ENCODE results near the gene MUSTN1. TPM values are rescaled to one million over a fixed set of nuclear protein-coding genes. Genes with fewer than 3 reads are reported as not detected.

MUSTN1 gene
- total RNA-seq, 6 donors from 2014 or later: 1.2 to 62.9 (median 6.5) TPM

- WGBS, 2 donors: 70 to 82% methylated on average over 6 to 11 of the region's 11 CpGs
- Histone ChIP-seq H3K36me3 (peaks cover 0 to 16% (median 10%) of the 10 kb centered on the region in 4 donors), H3K9me3 (no peaks in the 10 kb centered on the region), H3K4me3 (no peak overlapping the region), H3K27ac (no peak overlapping the region), H3K27me3 (no peaks in the 10 kb centered on the region), H3K4me1 (no peaks in the 10 kb centered on the region)
- peak in 4 of 6 experiments; percentile 15 to 28 (median 22) for TF ChIP-seq CTCF (IDR thresholded peaks at IDR 0.05)
- no peak for TF ChIP-seq EP300 (IDR thresholded peaks at IDR 0.05)
- no peak for ATAC-seq (ENCODE audit: low FRiP score in 2 of 2)
- no peak for DNase-seq
Observed at GRCh38 chr3:52820736-52821135, 14.1 kb downstream of the MUSTN1 start.

DNA sequence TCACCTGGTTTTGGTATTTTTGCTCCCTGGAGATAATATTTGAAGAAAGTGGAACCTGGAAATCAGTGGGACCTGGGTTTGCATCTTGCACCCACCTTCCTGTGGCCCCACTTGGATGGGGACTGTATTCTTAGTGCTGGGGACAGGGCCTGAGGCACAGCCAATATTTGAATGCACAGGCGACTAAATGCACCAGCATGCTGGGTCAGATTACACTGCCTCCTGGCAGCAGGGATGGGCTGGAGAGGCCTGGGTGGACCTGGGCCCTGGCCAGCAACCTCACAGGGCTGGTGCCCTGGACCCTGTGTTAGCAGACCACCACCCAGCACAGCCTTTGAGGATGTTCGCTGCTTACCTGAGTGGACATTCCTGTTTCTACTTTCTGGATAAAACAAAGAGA is 14.9 kb downstream of the MUSTN1 start:
- Histone ChIP-seq H3K27ac (no peak overlapping the region), H3K9me3 (no peaks in the 10 kb centered on the region), H3K4me1 (no peaks in the 10 kb centered on the region), H3K27me3 (no peaks in the 10 kb centered on the region), H3K4me3 (no peak overlapping the region), H3K36me3 (peaks cover 0 to 16% (median 10%) of the 10 kb centered on the region in 4 donors)
- 83 to 91% methylated on average over 2 of the region's 2 CpGs for WGBS, 2 donors
- TF ChIP-seq EP300 (IDR thresholded peaks at IDR 0.05) (no peak), POLR2A (IDR thresholded peaks at IDR 0.05) (no peak)
- ATAC-seq (ENCODE audit: low FRiP score in 2 of 2): no peak
- no peak for DNase-seq

- H3K9me3 ChIP-seq: no peaks in the 10 kb centered on the region
- no peak overlapping the region for H3K27ac ChIP-seq
- ATAC-seq (ENCODE audit: low FRiP score in 2 of 2): no peak
- no peaks in the 10 kb centered on the region for H3K27me3 ChIP-seq
- 95 to 97% methylated on average over 5 to 7 of the region's 7 CpGs for WGBS, 2 donors
- H3K4me3 ChIP-seq: no peak overlapping the region
- H3K4me1 ChIP-seq: no peaks in the 10 kb centered on the region
- peaks cover 0 to under 1% (median under 1%) of the 10 kb centered on the region in 4 donors for H3K36me3 ChIP-seq
- TF ChIP-seq EP300 (IDR thresholded peaks at IDR 0.05) (no peak), POLR2AphosphoS5 (IDR thresholded peaks at IDR 0.05) (no peak), POLR2A (IDR thresholded peaks at IDR 0.05) (no peak), CTCF (IDR thresholded peaks at IDR 0.05) (no peak)
- DNase-seq: no peak
Observed at GRCh38 chr3:52817860-52818259, 17.0 kb downstream of the MUSTN1 start.

- no peaks in the 10 kb centered on the region for H3K27me3 ChIP-seq
- H3K4me1 ChIP-seq: no peaks in the 10 kb centered on the region
- DNase-seq (no peak), ATAC-seq (ENCODE audit: low FRiP score in 2 of 2) (no peak)
- no peak overlapping the region for H3K4me3 ChIP-seq
- H3K36me3 ChIP-seq: no peaks in the 10 kb centered on the region
- H3K27ac ChIP-seq: no peak overlapping the region
- WGBS, 2 donors: 91 to 94% methylated on average over 10 of the region's 10 CpGs
- H3K9me3 ChIP-seq: no peaks in the 10 kb centered on the region
- TF ChIP-seq EP300 (IDR thresholded peaks at IDR 0.05) (no peak), POLR2A (IDR thresholded peaks at IDR 0.05) (no peak), POLR2AphosphoS5 (IDR thresholded peaks at IDR 0.05) (no peak), CTCF (IDR thresholded peaks at IDR 0.05) (no peak)
Observed at GRCh38 chr3:52817221-52817620, 17.6 kb downstream of the MUSTN1 start.

- 94 to 99% methylated on average over 9 to 10 of the region's 10 CpGs for WGBS, 2 donors
- DNase-seq (no peak), ATAC-seq (ENCODE audit: low FRiP score in 2 of 2) (no peak)
Observed at GRCh38 chr3:52816654-52817053, 18.2 kb downstream of the MUSTN1 start.

More at GRCh38 chr3:52816654-52817053, 18.2 kb downstream of the MUSTN1 start:
- no peak overlapping the region for H3K27ac ChIP-seq
- no peaks in the 10 kb centered on the region for H3K36me3 ChIP-seq
- H3K27me3 ChIP-seq: no peaks in the 10 kb centered on the region
- H3K4me1 ChIP-seq: no peaks in the 10 kb centered on the region
- H3K9me3 ChIP-seq: no peaks in the 10 kb centered on the region
- no peak for TF ChIP-seq POLR2A (IDR thresholded peaks at IDR 0.05)
- TF ChIP-seq CTCF (IDR thresholded peaks at IDR 0.05): no peak
- no peak for TF ChIP-seq EP300 (IDR thresholded peaks at IDR 0.05)
- H3K4me3 ChIP-seq: no peak overlapping the region
